GM04504 (cell line): ENCODE data around the gene SNTB2.
A peak's percentile ranks its signal among the peaks of the same experiment; 100 is the strongest.
"Not testable (repeated sequence)": the region's sequence is repeated elsewhere in the genome, so short reads cannot be mapped to it uniquely, and the experiment has no call there.

ENCODE experiments used
- DNase-seq: peaks from one replicate; pipeline ENCODE4 v3.0.0-alpha.2; 2012; ENCODE audit warnings: low read depth

The SNTB2 gene

DNA sequence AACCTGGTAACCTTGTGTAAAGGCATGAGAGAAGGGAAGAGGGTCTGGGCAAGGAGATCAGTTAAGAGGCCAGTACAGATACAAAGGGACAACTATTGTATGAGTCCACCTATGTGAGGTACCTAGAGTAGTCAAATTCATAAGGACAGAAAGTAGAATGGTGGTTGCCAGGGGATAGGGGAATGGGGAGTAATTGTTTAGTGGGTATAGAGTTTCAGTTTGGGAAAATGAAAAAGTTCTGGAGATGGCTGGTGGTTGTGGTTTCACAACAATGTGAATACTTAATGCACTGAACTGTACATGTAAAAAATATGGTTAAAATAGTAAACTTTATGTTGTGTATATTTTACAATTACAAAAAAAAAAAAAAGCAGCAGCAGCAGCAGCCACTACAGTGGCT is 49.4 kb downstream of the SNTB2 start:
- DNase-seq = no peak

DNA sequence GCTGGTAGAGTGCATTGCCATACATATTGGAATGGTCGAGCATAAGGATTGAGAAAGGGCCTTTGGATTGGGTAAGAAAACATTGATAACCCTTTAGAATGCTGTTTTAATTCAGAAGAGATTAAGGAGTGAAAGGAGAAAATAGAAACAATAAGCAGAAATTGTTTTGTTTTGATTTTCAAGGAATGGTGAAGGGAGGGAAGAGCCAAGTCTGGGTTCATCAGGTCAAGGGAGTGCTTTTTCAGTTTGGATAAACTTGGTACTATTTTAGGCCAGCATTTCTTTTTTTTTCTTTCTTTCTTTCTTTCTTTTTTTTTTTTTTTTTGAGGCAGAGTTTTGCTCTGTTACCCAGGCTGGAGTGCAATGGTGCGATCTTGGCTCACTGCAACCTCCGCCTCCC is 50.3 kb downstream of the SNTB2 start:
- no peak for DNase-seq

DNA sequence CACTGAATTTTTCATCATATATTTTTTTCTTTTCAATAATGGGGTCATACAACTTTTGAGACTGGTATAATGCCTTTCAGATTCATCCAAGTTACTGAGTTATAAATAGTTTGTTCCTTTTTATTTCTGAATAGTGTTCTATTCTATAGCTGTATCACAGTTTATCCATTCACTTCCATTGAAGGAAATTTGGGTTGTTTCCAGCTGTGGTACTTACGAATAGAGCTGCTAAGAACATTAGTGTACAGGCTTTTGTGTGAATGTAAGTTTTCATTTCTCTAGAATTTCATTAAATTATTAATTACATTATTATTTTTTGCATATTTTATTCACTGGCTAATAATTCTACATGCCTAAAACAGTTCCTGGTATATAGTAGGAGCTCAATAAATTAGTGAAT is 52.9 kb downstream of the SNTB2 start:
- DNase-seq = no peak

DNA sequence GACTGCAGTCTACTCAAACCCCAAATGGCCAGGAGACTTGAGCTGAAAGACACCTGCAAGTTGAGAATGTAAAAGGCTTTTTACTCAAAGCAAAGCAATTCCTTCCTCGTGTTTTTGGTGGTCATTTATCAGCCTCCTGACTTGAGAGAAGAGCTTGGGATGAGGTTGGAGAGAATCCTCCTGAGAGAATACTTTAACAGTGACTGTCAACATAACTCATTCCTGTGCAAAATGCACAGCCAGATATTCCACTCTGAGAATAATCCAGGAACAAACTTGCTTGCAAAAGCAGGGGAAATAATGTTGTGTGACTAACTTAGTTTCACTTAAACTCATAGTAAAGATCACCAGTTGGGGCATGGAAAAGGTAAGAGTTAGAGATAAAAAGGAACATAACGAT is 53.4 kb downstream of the SNTB2 start:
- DNase-seq = no peak

DNA sequence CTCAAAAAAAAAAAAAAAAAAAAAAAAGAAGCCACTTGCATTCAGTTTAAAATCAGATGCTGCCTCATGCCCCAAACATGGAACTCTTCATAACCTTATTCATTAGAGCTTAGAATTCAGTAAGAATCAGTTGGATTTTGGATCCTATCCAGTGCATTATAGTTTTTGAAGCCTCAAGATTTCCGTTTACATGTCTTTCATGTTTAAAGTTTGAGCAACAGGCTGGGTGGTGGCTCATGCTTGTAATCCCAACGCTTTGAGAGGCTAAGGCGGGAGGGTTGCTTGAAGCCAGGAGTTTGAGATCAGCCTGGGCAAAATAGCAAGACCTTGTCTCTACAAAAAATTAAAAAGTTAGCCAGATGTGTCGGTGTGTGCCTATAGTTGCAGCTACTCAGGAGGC is 55.0 kb downstream of the SNTB2 start:
- DNase-seq = no peak

DNA sequence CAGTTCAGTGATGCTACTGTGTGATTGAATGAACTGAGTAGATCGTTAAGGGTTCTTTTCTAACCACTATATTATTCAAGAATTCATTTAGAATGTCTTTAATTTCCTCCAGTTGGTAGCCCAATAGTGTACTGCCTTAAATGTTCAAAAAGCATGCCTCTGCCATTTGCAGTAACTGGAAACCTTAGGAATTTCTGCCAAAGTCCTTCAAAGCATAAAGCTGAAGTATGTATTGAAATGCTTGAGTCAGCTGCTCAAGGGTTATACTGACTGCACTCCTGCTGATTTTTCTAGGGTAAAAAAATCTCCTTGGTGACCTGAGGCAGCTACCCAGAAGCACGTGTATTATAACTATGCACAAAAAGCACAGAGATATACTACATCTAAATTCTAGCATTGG is 56.5 kb downstream of the SNTB2 start:
- DNase-seq = no peak

DNA sequence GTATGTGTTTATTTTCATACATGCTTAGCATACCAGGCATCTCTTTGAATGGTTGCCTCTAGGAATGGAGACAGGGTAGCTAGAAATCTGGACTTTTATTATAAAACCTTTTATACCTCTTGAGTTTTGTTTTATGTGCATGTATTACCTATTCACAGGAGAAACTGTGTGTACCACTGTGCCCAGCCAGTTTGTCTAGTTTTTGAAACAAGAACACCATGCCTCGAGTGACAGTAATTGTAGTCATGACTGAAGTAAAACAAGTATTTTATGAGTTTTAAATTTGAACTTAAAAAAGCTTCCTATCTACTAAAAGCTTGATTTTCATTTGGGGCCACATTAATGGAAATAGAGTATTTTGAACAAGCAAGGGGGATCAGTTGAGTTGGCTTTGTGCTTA is 57.4 kb downstream of the SNTB2 start:
- no peak for DNase-seq

DNA sequence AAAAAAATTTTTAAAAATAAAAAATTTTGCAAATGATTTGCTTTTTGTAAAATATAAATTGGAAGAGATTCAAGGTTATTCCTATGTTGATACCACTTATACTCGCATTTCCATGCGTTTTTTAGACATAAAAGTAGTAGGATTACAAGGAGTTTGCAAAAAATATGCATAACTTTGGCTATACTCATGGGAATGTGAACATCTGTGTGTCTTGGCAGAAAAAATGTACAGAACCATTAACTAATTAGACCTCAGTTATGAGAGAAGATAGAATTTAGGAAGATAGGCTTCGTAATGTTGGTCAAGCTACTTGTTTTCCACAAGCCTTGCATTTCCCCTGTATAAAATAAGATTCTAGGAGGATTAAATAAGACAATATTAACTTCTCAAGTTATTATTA is 63.1 kb downstream of the SNTB2 start:
- no peak for DNase-seq

DNA sequence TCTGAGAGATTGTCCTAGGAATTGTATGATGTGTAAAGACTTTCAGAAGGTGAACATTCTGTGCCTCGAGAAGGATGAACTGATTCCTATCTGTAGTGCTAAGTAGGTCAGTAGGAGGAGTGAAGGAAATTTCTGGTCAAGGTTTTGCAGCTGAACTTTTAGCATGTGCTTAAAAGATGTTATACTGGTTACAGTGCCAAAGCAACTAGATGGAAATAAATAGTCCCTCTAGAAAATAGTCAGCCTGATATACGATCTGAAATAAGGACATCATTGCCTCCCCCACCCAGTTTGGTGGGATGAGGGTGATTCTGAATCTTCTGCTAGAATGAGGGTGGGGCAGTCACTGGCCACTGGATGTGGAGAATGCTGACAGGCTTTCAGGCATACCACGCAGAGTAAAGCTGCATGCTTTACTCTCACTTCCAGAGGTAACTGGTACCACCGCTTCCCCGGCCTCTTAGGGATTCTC is 66.9 kb downstream of the SNTB2 start:
- no peak for DNase-seq

DNA sequence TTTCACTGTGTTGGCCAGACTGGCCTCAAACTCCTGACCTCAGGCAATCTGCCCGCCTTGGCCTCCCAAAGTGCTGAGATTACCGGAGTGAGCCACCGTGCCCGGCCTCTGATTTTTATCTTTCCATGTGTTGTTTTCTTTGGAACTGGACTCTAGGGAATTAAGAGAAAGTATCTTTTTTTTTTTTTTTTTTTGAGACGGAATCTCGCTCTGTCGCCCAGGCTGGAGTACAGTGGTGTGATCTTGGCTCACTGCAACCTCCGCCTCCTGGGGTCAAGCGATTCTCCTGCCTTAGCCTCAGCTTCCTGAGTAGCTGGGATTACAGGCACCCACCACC is 72.4 kb downstream of the SNTB2 start:
- not testable (repeated sequence) for DNase-seq

DNA sequence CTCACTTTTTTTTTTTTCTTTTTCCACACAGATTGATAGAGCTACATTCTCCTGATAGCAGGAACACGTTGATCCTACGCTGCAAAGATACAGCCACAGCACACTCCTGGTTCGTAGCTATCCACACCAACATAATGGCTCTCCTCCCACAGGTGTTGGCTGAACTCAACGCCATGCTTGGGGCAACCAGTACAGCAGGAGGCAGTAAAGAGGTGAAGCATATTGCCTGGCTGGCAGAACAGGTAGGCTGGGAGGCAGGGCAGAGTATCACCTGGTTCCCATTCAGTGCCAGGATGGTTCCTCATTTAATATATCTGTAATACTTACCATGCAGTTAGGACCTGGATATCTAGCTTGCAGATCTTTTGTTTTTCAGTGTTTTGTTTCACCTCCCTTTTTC is 73.1 kb downstream of the SNTB2 start:
- no peak for DNase-seq

DNA sequence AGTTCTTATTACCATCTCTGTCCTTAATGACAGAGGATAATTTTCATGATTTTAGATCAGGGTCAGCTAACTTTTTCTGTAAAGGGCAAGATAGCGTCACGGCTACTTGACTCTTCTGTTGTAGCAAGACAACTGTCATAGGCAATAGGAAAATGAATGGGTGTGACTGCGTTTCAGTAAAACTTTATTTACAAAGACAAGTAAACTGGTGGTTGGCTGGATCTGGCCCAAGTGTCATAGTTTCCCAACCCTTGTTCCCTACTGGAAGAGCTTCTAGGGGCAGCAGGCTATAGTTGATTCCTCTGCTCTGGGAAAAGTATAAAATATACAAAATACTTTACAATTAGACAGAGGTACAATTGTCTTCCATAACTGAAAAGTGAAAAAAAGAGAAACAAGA is 73.5 kb downstream of the SNTB2 start:
- no peak for DNase-seq

DNA sequence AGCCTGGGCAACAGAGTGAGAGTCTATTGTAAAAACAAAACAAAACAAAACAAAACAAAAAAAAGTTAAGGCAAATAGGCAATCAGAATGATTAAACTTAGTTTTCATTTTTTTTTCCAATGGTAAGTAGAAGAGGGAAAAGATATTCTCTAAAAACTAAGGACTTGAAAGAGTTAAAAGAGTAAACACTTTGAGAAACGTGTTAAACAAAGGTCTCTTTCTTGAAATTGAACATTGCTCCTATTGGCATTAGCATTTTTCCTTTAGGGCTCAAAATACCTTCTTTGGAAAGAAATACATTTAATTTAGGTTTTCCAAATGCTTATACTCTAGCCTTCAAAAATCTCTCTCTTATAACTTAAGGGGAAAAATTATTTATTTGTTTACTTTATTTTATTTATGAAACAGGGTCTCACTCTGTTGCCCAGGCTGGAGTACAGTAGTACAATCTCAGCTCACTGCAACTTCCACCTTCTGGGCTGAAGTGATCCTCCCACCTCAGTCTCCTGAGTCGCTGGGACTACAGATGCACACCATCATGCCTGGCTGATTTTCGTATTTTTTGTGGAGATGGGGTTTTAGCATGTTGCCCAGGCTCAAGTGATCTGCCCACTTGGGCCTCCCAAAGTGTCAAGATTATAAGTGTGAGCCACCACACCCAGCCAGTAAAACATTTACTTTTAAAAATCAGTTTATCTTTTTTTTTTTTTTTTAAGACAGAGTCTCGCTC is 79.5 kb downstream of the SNTB2 start:
- DNase-seq = no peak

DNA sequence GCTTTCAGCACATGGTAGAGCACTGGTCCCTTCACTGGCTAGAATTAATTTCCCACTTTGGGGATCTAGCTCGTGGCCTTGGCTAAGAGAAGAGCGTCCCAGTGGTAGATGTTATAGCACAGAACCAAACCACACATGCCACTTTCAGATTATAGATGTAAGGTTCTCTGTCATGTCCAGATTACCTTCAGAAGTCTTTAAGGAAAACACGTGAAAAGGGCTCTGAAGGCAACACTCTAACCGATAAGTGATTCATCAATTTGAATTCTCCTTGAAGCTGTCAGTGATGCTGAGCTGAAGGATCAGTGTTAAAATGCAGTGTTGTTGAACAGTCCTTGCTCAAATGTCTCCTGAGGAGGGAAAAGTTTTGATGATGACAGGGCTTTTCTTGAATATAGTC is 80.7 kb downstream of the SNTB2 start:
- DNase-seq = no peak

DNA sequence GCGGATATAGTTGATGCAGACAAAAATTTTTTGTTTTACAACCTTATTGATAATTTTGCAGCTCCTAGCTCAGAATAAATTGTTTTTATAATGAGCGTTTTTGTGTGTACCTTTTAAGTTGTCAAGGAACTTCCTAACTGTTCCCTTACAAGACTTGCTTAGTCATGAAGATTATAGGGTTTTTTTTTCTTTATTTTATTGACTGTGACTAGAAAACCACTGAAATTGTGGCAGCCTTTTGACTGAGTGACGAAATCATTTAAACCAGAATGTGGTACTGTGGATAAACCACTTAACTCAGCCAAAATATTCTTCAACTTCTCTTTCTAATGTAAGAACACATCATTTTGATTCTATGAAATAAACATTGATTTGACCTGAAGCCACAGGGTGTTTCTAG is 83.4 kb downstream of the SNTB2 start:
- no peak for DNase-seq

DNA sequence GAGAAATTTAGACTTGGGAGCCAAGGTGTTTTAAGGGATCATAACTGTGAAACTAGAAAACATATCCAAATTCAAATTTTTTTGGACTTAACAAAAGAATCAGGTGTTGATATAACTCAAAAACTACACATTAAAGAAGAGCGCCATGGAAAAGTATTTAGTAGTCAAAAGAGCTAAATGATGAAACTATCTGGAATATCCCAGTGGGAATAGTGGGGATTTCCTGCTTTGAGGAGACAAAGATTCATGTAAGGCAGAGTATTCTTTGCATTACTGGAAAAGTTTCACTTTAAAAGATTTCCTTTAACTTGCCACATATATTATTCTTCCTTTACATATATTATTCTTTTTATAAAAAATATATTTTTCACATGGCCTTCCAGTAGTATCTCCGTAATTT is 83.9 kb downstream of the SNTB2 start:
- DNase-seq = no peak

DNA sequence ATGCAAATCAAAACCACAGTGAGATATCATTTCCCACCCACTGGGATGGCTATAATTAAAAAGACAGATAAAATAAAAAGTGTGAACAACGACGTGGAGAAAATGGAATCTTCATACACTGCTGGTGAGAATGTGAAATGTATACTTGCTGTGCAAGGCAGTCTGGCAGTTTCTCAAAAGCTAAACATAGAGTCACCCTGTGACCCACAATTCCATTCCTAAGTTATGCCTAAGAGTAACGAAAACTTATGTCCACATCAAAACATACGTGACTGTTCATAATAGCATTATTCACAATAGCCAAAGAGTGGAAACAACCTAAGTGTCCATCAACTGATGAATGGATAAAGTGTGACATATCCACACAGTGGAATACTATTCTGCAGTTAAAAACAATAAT is 86.0 kb downstream of the SNTB2 start:
- DNase-seq = no peak

DNA sequence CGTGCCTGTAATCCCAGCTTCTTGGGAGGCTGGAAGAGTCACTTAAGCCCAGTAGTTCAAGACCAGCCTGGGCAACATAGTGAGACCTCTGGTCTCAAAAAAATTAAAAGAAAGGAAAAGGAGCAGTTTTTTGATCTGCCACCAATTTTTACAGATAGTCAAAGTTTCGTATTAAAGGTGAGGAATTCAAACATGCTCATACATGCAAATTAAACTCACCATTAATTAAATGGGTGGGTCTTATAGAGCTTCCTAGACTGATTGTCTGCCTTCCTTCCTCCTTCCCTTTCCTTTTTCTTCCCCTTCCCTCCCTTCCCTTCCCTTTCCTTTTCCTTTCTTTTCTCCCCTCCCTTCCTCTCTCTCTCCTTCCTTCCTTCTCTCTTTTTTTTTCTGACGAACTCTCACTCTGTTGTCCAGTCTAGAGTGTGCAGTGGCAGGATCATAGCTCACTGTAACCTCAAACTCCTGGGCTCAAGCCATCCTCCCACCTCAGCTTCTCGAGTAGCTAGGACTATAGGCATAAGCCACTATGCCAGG is 87.8 kb downstream of the SNTB2 start:
- no peak for DNase-seq

DNA sequence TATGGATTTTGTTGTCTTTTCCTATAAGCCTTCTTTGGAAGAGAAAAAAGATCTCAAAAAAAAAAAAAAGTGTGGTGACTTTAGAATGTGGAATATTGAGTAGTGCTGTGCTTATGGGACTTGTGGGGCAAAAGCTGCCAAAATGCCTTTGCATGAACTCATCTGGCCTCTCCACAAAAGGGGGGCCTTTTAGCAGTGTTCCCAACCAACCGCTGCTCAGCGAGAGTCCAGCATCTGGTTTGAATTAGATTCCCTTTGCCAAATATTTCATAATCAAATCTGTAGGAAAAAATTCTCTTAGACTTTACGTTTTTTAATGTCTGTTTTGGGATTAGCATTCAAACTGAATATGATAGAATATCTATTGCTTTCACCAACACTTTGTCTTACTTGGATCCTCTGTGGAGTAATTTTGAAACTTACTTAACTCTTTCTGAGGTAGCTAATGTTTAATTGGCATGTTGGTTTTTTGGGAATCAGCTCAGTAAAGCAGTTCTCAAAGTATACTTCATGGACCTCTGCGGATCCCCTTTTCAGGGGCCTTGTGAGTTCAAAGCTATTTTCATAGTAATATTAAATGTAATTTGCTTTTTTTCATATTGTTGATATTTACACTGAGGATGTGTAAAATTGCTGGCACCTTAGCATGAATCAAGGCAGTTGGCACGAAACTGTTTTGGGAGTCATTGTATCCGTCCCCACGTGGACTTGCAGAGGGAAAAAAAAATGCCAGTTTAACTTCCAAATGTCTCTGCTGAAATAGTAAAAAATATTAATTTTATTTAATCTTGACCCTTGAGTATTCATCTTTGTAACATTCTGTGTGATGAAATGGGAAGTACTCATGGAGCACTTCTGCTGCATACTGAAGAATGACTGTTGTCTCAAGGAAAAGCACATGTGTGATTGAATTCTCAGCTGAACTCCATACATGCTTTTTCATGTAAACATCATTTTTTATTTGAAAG is 89.5 kb downstream of the SNTB2 start:
- peak; percentile 95 for DNase-seq

DNA sequence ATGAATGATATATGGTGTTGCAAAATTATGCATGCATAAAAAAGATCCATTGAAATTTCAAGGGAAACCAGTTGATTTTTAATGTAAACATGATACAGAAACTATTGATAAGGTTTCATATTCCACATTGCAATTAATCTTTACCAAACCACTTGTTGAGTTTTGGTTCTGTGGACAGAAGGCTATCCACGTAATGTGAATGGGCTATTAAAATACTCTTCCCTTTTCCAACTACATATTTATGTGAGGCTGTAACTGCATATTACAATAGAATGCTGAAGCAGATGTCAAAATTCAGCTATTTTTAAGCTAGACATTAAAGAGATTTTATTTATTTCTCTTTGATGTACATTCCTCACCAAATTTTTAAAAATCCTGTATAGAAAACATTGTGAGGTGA is 90.4 kb downstream of the SNTB2 start:
- no peak for DNase-seq

DNA sequence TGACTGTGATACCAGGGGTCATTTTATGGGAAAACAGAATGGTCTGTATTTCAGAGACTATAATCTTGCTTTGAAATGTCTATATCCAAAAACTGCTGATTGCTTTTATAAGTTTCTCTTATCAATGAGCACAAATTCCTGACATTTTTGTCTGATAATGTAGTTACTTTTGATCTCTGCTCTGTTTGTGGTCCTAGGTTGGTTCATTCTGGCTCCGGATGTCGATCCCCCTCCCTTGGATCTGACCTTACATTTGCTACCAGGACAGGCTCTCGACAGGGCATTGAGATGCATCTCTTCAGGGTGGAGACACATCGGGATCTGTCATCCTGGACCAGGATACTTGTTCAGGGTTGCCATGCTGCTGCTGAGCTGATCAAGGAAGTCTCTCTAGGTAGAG is 96.9 kb downstream of the SNTB2 start:
- DNase-seq = no peak

DNA sequence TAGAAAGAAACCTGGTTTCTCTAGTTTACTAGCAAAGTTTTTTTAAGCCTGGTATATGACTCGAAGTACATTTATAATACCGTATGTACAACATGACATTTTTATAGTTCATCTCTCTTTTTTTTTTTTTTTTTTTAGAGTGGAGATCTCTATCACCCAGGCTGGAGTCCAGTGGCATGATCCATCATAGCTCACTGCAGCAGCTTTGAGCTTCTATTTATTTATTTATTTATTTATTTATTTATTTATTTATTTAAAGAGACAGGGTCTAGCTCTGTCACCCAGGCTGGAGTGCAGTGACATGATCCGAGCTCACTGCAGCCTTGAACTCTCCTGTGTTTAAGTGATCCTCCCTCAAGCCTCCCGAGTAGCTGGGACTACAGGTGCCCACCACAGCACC is 98.3 kb downstream of the SNTB2 start:
- DNase-seq = no peak
